Keratinocyte (primary cell): ENCODE data around the gene PPIP5K2. TPM values are rescaled to one million over a fixed set of nuclear protein-coding genes. Genes with fewer than 3 reads are reported as not detected.

ENCODE experiments used
- DNase-seq: peaks from one replicate; pipeline ENCODE4 v3.0.0-alpha.2; 2011; ENCODE audit warnings: low read depth, missing footprints, low spot score
- FAIRE-seq: peaks from 2 replicates; lab custom pipeline; 2011; peaks lifted over from hg19 to GRCh38; lab: Jason Lieb, UNC
- H2AFZ ChIP-seq: 2 replicates; pipeline ENCODE4 v1.6.0; 2012; ENCODE audit warnings: low read length, control low read depth, inconsistent platforms; ENCODE audit not compliant: control insufficient read depth
- H3K27ac ChIP-seq: 2 replicates; pipeline ENCODE4 v1.5.1; 2011; ENCODE audit warnings: low read length; ENCODE audit not compliant: control insufficient read depth, insufficient read depth
- H3K27me3 ChIP-seq: 3 replicates; pipeline ENCODE4 v1.6.0; 2011; ENCODE audit warnings: low read length; ENCODE audit not compliant: control insufficient read depth, insufficient read depth; ENCODE audit errors: extremely low read depth
- H3K36me3 ChIP-seq, 2 experiments: 2 replicates in 1 of 2; 3 replicates in 1 of 2; pipeline ENCODE4 v1.5.1; 2011; ENCODE audit warnings: low read length in 2 of 2, mild to moderate bottlenecking in 1 of 2; ENCODE audit not compliant: control insufficient read depth in 2 of 2, insufficient read depth in 2 of 2; ENCODE audit errors: extremely low read depth in 1 of 2
- H3K4me1 ChIP-seq: 3 replicates; pipeline ENCODE4 v1.5.1; 2011; ENCODE audit warnings: low read length; ENCODE audit not compliant: control insufficient read depth, insufficient read depth; ENCODE audit errors: extremely low read depth
- H3K4me2 ChIP-seq: 3 replicates; pipeline ENCODE4 v1.6.0; 2011; ENCODE audit warnings: low read depth, low read length; ENCODE audit not compliant: control insufficient read depth, insufficient read depth; ENCODE audit errors: extremely low read depth
- H3K4me3 ChIP-seq, 3 experiments: fragments of 200-600 bp in 1 of 3; sonication (generic) in 1 of 3; 2 replicates in 2 of 3; 3 replicates in 1 of 3; pipeline ENCODE4 v1.5.1; 2011 to 2016; ENCODE audit warnings: low read length in 3 of 3, mild to moderate bottlenecking in 3 of 3, control low read depth in 2 of 3, inconsistent platforms in 1 of 3, low read depth in 1 of 3, mixed read lengths in 1 of 3, mixed run types in 1 of 3, moderate library complexity in 1 of 3; ENCODE audit not compliant: control insufficient read depth in 2 of 3, insufficient read depth in 2 of 3; ENCODE audit errors: extremely low read depth in 1 of 3
- H3K79me2 ChIP-seq: 2 replicates; pipeline ENCODE4 v1.6.0; 2012; ENCODE audit warnings: low read length; ENCODE audit not compliant: control insufficient read depth, insufficient read depth
- H3K9ac ChIP-seq: 3 replicates; pipeline ENCODE4 v1.6.0; 2011; ENCODE audit warnings: low read length; ENCODE audit not compliant: control insufficient read depth, insufficient read depth; ENCODE audit errors: extremely low read depth
- H3K9me1 ChIP-seq: 3 replicates; pipeline ENCODE4 v1.6.0; 2011; ENCODE audit warnings: low read length; ENCODE audit not compliant: control insufficient read depth, insufficient read depth; ENCODE audit errors: extremely low read depth
- H3K9me3 ChIP-seq: 2 replicates; pipeline ENCODE4 v1.5.1; 2012; ENCODE audit warnings: low read depth, low read length; ENCODE audit not compliant: control insufficient read depth
- H4K20me1 ChIP-seq: 3 replicates; pipeline ENCODE4 v1.6.0; 2011; ENCODE audit warnings: low read length; ENCODE audit not compliant: control insufficient read depth, insufficient read depth; ENCODE audit errors: extremely low read depth
- EZH2 ChIP-seq: IDR thresholded peaks from one replicate; pipeline ENCODE4 v1.6.1; 2012; ENCODE audit warnings: inconsistent platforms, mild to moderate bottlenecking, low read length, moderate library complexity
- dilution Hi-C: fragments of 300-500 bp; cut with MboI; formaldehyde crosslinking; loops from one replicate; pipeline ENCODE4 v1.7.0; 2020; ENCODE audit warnings: low sequenced_read_pairs; ENCODE audit not compliant: extremely low pct_ligation_motif_present
- polyA plus RNA-seq, 5 experiments: library from polyadenylated mRNA; depleted of rRNA in 3 of 5; stranded (reverse) in 3 of 5; stranded (forward) in 1 of 5; unstranded in 1 of 5; fragments of >200 nt; gene quantifications; 1 replicate in 1 of 5; 2 replicates in 3 of 5; 3 replicates in 1 of 5; pipeline versions ENCODE4 v1.2.1 to v1.2.3, GENCODE V29; 2011 to 2012; ENCODE audit warnings: missing spikeins in 2 of 5, low read depth in 1 of 5, low replicate concordance in 1 of 5
- TF ChIP-seq, protein P1 (sequence below), 3 experiments: IDR thresholded peaks in 1 of 3; conservative IDR thresholded peaks in 1 of 3; optimal IDR thresholded peaks in 1 of 3; 2 replicates in 2 of 3; 3 replicates in 1 of 3; pipeline versions ENCODE3 to v1.5.1; 2011; ENCODE audit warnings: low read length in 3 of 3, mild to moderate bottlenecking in 3 of 3, moderate library complexity in 2 of 3, control low read depth in 1 of 3, inconsistent platforms in 1 of 3; ENCODE audit not compliant: insufficient read depth in 2 of 3; ENCODE audit errors: extremely low read depth in 1 of 3

The PPIP5K2 gene
- polyA plus RNA-seq, 1 donor (not counting 4 experiments of a cell fraction or from before 2014, with no cell fraction given): 27.8 TPM

DNA sequence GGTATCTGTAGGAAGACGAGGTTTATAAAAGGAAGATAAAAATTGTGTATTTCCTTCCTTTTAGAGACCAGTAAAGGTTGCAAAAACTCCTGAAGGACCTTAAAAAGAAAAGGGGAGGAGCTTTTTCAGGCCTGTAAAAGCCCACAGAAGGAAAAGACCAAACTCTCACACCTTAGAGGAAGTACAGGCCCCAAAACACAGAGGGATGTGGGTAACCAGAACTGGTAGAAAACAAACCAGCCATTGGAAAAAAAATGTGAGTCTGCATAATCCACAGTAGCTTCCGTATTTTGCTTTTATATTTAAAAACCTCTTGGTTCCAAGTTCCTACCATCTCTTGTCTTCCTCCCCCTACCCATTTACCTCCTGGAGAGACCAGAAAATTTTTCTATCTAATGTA is 8.6 kb upstream of the PPIP5K2 start:
- H3K4me3 ChIP-seq: no peak overlapping the region
- DNase-seq: no peak
- dilution Hi-C loops: no loop called here
- TF ChIP-seq EZH2: no peak
- TF ChIP-seq, protein P1, sequence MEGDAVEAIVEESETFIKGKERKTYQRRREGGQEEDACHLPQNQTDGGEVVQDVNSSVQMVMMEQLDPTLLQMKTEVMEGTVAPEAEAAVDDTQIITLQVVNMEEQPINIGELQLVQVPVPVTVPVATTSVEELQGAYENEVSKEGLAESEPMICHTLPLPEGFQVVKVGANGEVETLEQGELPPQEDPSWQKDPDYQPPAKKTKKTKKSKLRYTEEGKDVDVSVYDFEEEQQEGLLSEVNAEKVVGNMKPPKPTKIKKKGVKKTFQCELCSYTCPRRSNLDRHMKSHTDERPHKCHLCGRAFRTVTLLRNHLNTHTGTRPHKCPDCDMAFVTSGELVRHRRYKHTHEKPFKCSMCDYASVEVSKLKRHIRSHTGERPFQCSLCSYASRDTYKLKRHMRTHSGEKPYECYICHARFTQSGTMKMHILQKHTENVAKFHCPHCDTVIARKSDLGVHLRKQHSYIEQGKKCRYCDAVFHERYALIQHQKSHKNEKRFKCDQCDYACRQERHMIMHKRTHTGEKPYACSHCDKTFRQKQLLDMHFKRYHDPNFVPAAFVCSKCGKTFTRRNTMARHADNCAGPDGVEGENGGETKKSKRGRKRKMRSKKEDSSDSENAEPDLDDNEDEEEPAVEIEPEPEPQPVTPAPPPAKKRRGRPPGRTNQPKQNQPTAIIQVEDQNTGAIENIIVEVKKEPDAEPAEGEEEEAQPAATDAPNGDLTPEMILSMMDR (optimal IDR thresholded peaks at IDR 0.05 in 1 of 3, IDR thresholded peaks at IDR 0.05 in 1 of 3, conservative IDR thresholded peaks at IDR 0.05 in 1 of 3; ENCODE audit: extremely low read depth in 1 of 3, insufficient read depth in 2 of 3, low read length in 3 of 3): no peak
- no peak overlapping the region for H3K9ac ChIP-seq
- no peaks in the 10 kb centered on the region for H4K20me1 ChIP-seq
- H2AFZ ChIP-seq: no peak overlapping the region
- no peaks in the 10 kb centered on the region for H3K36me3 ChIP-seq
- no peaks in the 10 kb centered on the region for H3K4me1 ChIP-seq
- H3K9me3 ChIP-seq: no peaks in the 10 kb centered on the region
- H3K9me1 ChIP-seq: no peaks in the 10 kb centered on the region
- FAIRE-seq: no peak
- no peaks in the 10 kb centered on the region for H3K27me3 ChIP-seq
- no peak overlapping the region for H3K27ac ChIP-seq
- peaks cover 17% of the 10 kb centered on the region for H3K79me2 ChIP-seq
- H3K4me2 ChIP-seq: no peak overlapping the region

DNA sequence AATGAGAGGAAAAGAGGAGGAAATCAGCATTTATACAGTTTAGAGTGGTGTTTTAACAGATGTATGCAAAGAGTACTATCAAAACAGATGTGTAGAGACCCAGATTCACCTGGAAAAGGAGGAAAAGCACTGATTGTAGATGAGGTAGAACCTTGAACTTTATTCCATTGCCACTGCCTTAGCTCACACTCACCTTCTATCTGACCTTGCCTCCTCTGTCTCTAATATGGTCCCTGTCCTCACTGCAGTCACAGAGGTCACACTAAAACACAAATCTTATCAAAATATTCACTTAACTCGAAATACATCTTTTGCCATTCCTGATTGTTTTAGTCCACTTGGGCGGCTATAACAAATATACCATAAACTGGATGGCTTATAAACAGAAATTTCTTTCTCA is 7.2 kb upstream of the PPIP5K2 start:
- Histone ChIP-seq H3K27me3 (no peaks in the 10 kb centered on the region), H3K79me2 (peaks cover 28% of the 10 kb centered on the region), H4K20me1 (no peaks in the 10 kb centered on the region), H3K36me3 (no peaks in the 10 kb centered on the region), H3K9me1 (no peaks in the 10 kb centered on the region), H3K9me3 (no peaks in the 10 kb centered on the region), H3K27ac (no peak overlapping the region), H3K4me3 (no peak overlapping the region), H3K9ac (no peak overlapping the region), H3K4me2 (no peak overlapping the region), H2AFZ (no peak overlapping the region), H3K4me1 (no peaks in the 10 kb centered on the region)
- no peak for FAIRE-seq
- dilution Hi-C loops: no loop called here
- TF ChIP-seq, protein P1 (optimal IDR thresholded peaks at IDR 0.05 in 1 of 3, IDR thresholded peaks at IDR 0.05 in 1 of 3, conservative IDR thresholded peaks at IDR 0.05 in 1 of 3; ENCODE audit: extremely low read depth in 1 of 3, insufficient read depth in 2 of 3, low read length in 3 of 3): no peak
- TF ChIP-seq EZH2: no peak
- DNase-seq: no peak
